ENCODE measurements around the gene ALPI. TPM values are rescaled to one million over a fixed set of nuclear protein-coding genes. Genes with fewer than 3 reads are reported as not detected.

ALPI gene
- total RNA-seq, 2 experiments from 2014 or later: not detected

- ChIA-PET CTCF (no interaction called here), POLR2A (no interaction called here)
- ATAC-seq (ENCODE audit: poor library complexity) (no peak), DNase-seq (no peak)
- peaks cover 14% of the 10 kb centered on the region for H3K4me1 ChIP-seq (ENCODE audit: insufficient read depth, low read length)
- intact Hi-C loops (cut with DNase I, micrococcal nuclease): no loop called here
- Mint-ChIP-seq H3K27me3 (peaks cover 65% of the 10 kb centered on the region), H3K9me3 (no peaks in the 10 kb centered on the region), H3K36me3 (ENCODE audit: low read depth) (no peaks in the 10 kb centered on the region), H3K4me1 (ENCODE audit: low read depth) (peaks cover 18% of the 10 kb centered on the region), H3K27ac (no peak overlapping the region), H3K4me3 (no peak overlapping the region)
- no peak for TF ChIP-seq CTCF (IDR thresholded peaks at IDR 0.05)
- no peak overlapping the region for H3K4me3 ChIP-seq (ENCODE audit: low read length)
- H3K27me3 ChIP-seq (ENCODE audit: control insufficient read depth in 1 of 2, insufficient read depth in 2 of 2, low read length in 2 of 2): peaks cover 32 to 40% of the 10 kb centered on the region in 2 experiments
- H3K27ac ChIP-seq (ENCODE audit: low read depth in 1 of 2, low read length in 2 of 2): no peak overlapping the region
- H3K9me3 ChIP-seq (ENCODE audit: control insufficient read depth in 1 of 2, insufficient read depth in 1 of 2, low read length in 2 of 2): peaks cover 0 to 9% of the 10 kb centered on the region in 2 experiments
- H3K36me3 ChIP-seq (ENCODE audit: insufficient read depth, low read length): no peaks in the 10 kb centered on the region
These were observed 40.7 kb upstream of the ALPI start for GRCh38 chr2:232415138-232415690.

- intact Hi-C loops (cut with DNase I, micrococcal nuclease): no loop called here
- H3K4me1 Mint-ChIP-seq (ENCODE audit: low read depth): peaks cover 18% of the 10 kb centered on the region
- no peak for TF ChIP-seq CTCF (IDR thresholded peaks at IDR 0.05)
- H3K9me3 Mint-ChIP-seq: no peaks in the 10 kb centered on the region
- H3K27ac Mint-ChIP-seq: no peak overlapping the region
- no peak overlapping the region for H3K4me3 Mint-ChIP-seq
- H3K9me3 ChIP-seq (ENCODE audit: control insufficient read depth in 1 of 2, insufficient read depth in 1 of 2, low read length in 2 of 2): peaks cover 0 to 10% of the 10 kb centered on the region in 2 experiments
- H3K4me1 ChIP-seq (ENCODE audit: insufficient read depth, low read length): peaks cover 19% of the 10 kb centered on the region
- DNase-seq: no peak
- H3K36me3 ChIP-seq (ENCODE audit: insufficient read depth, low read length): no peaks in the 10 kb centered on the region
- no peak for ATAC-seq (ENCODE audit: poor library complexity)
- POLR2A ChIA-PET: no interaction called here
- no peaks in the 10 kb centered on the region for H3K36me3 Mint-ChIP-seq (ENCODE audit: low read depth)
- H3K27ac ChIP-seq (ENCODE audit: low read depth in 1 of 2, low read length in 2 of 2): no peak overlapping the region
- CTCF ChIA-PET: no interaction called here
- no peak overlapping the region for H3K4me3 ChIP-seq (ENCODE audit: low read length)
- peaks cover 37 to 40% of the 10 kb centered on the region in 2 experiments for H3K27me3 ChIP-seq (ENCODE audit: control insufficient read depth in 1 of 2, insufficient read depth in 2 of 2, low read length in 2 of 2)
- peaks cover 61% of the 10 kb centered on the region for H3K27me3 Mint-ChIP-seq
These were observed 40.0 kb upstream of the ALPI start for GRCh38 chr2:232415736-232416520.

GRCh38 chr2:232416521-232417470 lies 39.2 kb upstream of the ALPI start:
- ChIA-PET CTCF (no interaction called here), POLR2A (no interaction called here)
- no peak for ATAC-seq (ENCODE audit: poor library complexity)
- peaks cover 23% of the 10 kb centered on the region for H3K4me1 ChIP-seq (ENCODE audit: insufficient read depth, low read length)
- Mint-ChIP-seq H3K27ac (no peak overlapping the region), H3K27me3 (peaks cover 62% of the 10 kb centered on the region), H3K4me1 (ENCODE audit: low read depth) (peaks cover 20% of the 10 kb centered on the region), H3K9me3 (no peaks in the 10 kb centered on the region), H3K4me3 (no peak overlapping the region), H3K36me3 (ENCODE audit: low read depth) (no peaks in the 10 kb centered on the region)
- peaks cover 46 to 48% of the 10 kb centered on the region in 2 experiments for H3K27me3 ChIP-seq (ENCODE audit: control insufficient read depth in 1 of 2, insufficient read depth in 2 of 2, low read length in 2 of 2)
- no peaks in the 10 kb centered on the region for H3K36me3 ChIP-seq (ENCODE audit: insufficient read depth, low read length)
- H3K4me3 ChIP-seq (ENCODE audit: low read length): no peak overlapping the region
- no peak for DNase-seq
- H3K9me3 ChIP-seq (ENCODE audit: control insufficient read depth in 1 of 2, insufficient read depth in 1 of 2, low read length in 2 of 2): peaks cover 0 to 16% of the 10 kb centered on the region in 2 experiments
- intact Hi-C loops (cut with DNase I, micrococcal nuclease): no loop called here
- no peak for TF ChIP-seq CTCF (IDR thresholded peaks at IDR 0.05)
- H3K27ac ChIP-seq (ENCODE audit: low read depth in 1 of 2, low read length in 2 of 2): no peak overlapping the region

All from CD4-positive, alpha-beta T cell (primary cell).